ENCODE results near the gene MAD1L1. TPM values are rescaled to one million over a fixed set of nuclear protein-coding genes. Genes with fewer than 3 reads are reported as not detected.

MAD1L1 gene
- total RNA-seq, 2 donors from 2014 or later, result 46.7 to 66.0 TPM

GRCh38 chr7:2016021-2016631 lies 216.6 kb downstream of the MAD1L1 start:
- Mint-ChIP-seq H3K4me1 (peaks cover 4% of the 10 kb centered on the region), H3K27me3 (no peaks in the 10 kb centered on the region), H3K27ac (no peak overlapping the region), H3K9me3 (no peaks in the 10 kb centered on the region), H3K4me3 (no peak overlapping the region), H3K36me3 (ENCODE audit: low read depth) (peaks cover 8% of the 10 kb centered on the region)
- ATAC-seq (replicated peaks), result no peak

- ATAC-seq (replicated peaks), result no peak
- H3K4me3 Mint-ChIP-seq, result no peak overlapping the region
These were observed 217.4 kb downstream of the MAD1L1 start for GRCh38 chr7:2015251-2015871.

GRCh38 chr7:2014391-2015241 lies 218.1 kb downstream of the MAD1L1 start:
- Mint-ChIP-seq H3K4me1 (no peaks in the 10 kb centered on the region), H3K27ac (no peak overlapping the region), H3K4me3 (no peak overlapping the region), H3K9me3 (no peaks in the 10 kb centered on the region), H3K36me3 (ENCODE audit: low read depth) (peaks cover 8% of the 10 kb centered on the region), H3K27me3 (no peaks in the 10 kb centered on the region)
- no peak for ATAC-seq (replicated peaks)

More at GRCh38 chr7:2015251-2015871, 217.4 kb downstream of the MAD1L1 start:
- Mint-ChIP-seq H3K4me1 (no peaks in the 10 kb centered on the region), H3K27me3 (no peaks in the 10 kb centered on the region), H3K27ac (no peak overlapping the region), H3K9me3 (no peaks in the 10 kb centered on the region), H3K36me3 (ENCODE audit: low read depth) (peaks cover 8% of the 10 kb centered on the region)

GRCh38 chr7:2013381-2014311 lies 219.1 kb downstream of the MAD1L1 start:
- no peak for ATAC-seq (replicated peaks)

GRCh38 chr7:2012981-2013380 lies 219.8 kb downstream of the MAD1L1 start:
- Mint-ChIP-seq H3K4me3 (no peak overlapping the region), H3K9me3 (no peaks in the 10 kb centered on the region), H3K4me1 (no peaks in the 10 kb centered on the region), H3K36me3 (ENCODE audit: low read depth) (peaks cover 8% of the 10 kb centered on the region), H3K27me3 (no peaks in the 10 kb centered on the region), H3K27ac (no peak overlapping the region)
- no peak for ATAC-seq (replicated peaks)

More at GRCh38 chr7:2013381-2014311, 219.1 kb downstream of the MAD1L1 start:
- no peaks in the 10 kb centered on the region for H3K9me3 Mint-ChIP-seq
- H3K27ac Mint-ChIP-seq, result no peak overlapping the region
- H3K4me3 Mint-ChIP-seq, result no peak overlapping the region
- no peaks in the 10 kb centered on the region for H3K4me1 Mint-ChIP-seq
- peaks cover 8% of the 10 kb centered on the region for H3K36me3 Mint-ChIP-seq (ENCODE audit: low read depth)
- H3K27me3 Mint-ChIP-seq, result no peaks in the 10 kb centered on the region

- peaks cover 8% of the 10 kb centered on the region for H3K36me3 Mint-ChIP-seq (ENCODE audit: low read depth)
- no peak for ATAC-seq (replicated peaks)
- no peaks in the 10 kb centered on the region for H3K27me3 Mint-ChIP-seq
- H3K27ac Mint-ChIP-seq, result no peak overlapping the region
- no peaks in the 10 kb centered on the region for H3K9me3 Mint-ChIP-seq
- H3K4me3 Mint-ChIP-seq, result no peak overlapping the region
- no peaks in the 10 kb centered on the region for H3K4me1 Mint-ChIP-seq
These were observed 220.5 kb downstream of the MAD1L1 start for GRCh38 chr7:2012044-2012900.

GRCh38 chr7:2011266-2012043 lies 221.3 kb downstream of the MAD1L1 start:
- Mint-ChIP-seq H3K36me3 (ENCODE audit: low read depth) (peaks cover 8% of the 10 kb centered on the region), H3K4me3 (no peak overlapping the region), H3K27me3 (no peaks in the 10 kb centered on the region), H3K4me1 (no peaks in the 10 kb centered on the region), H3K27ac (no peak overlapping the region), H3K9me3 (no peaks in the 10 kb centered on the region)
- ATAC-seq (replicated peaks), result no peak

- Mint-ChIP-seq H3K4me3 (no peak overlapping the region), H3K9me3 (no peaks in the 10 kb centered on the region), H3K27ac (no peak overlapping the region), H3K36me3 (ENCODE audit: low read depth) (peaks cover 8% of the 10 kb centered on the region), H3K27me3 (no peaks in the 10 kb centered on the region), H3K4me1 (peaks cover 5% of the 10 kb centered on the region)
- ATAC-seq (replicated peaks), result no peak
These were observed 222.0 kb downstream of the MAD1L1 start for GRCh38 chr7:2010551-2011265.

- no peak overlapping the region for H3K4me3 Mint-ChIP-seq
- H3K27me3 Mint-ChIP-seq, result no peaks in the 10 kb centered on the region
These were observed 222.6 kb downstream of the MAD1L1 start for GRCh38 chr7:2010101-2010500.

GRCh38 chr7:2009541-2010001 lies 223.2 kb downstream of the MAD1L1 start:
- no peaks in the 10 kb centered on the region for H3K9me3 Mint-ChIP-seq
- no peaks in the 10 kb centered on the region for H3K27me3 Mint-ChIP-seq
- H3K4me1 Mint-ChIP-seq, result peaks cover 7% of the 10 kb centered on the region
- H3K36me3 Mint-ChIP-seq (ENCODE audit: low read depth), result peaks cover 8% of the 10 kb centered on the region
- H3K27ac Mint-ChIP-seq, result no peak overlapping the region
- ATAC-seq (replicated peaks), result no peak
- H3K4me3 Mint-ChIP-seq, result no peak overlapping the region

More at GRCh38 chr7:2010101-2010500, 222.6 kb downstream of the MAD1L1 start:
- Mint-ChIP-seq H3K27ac (no peak overlapping the region), H3K9me3 (no peaks in the 10 kb centered on the region), H3K36me3 (ENCODE audit: low read depth) (peaks cover 8% of the 10 kb centered on the region), H3K4me1 (peaks cover 7% of the 10 kb centered on the region)
- no peak for ATAC-seq (replicated peaks)

- H3K4me1 Mint-ChIP-seq, result peaks cover 7% of the 10 kb centered on the region
- H3K27me3 Mint-ChIP-seq, result no peaks in the 10 kb centered on the region
- H3K9me3 Mint-ChIP-seq, result no peaks in the 10 kb centered on the region
- H3K36me3 Mint-ChIP-seq (ENCODE audit: low read depth), result peaks cover 8% of the 10 kb centered on the region
- no peak overlapping the region for H3K4me3 Mint-ChIP-seq
- no peak overlapping the region for H3K27ac Mint-ChIP-seq
- no peak for ATAC-seq (replicated peaks)
These were observed 223.7 kb downstream of the MAD1L1 start for GRCh38 chr7:2008936-2009540.

All from activated T-helper 17 cell treated with anti-CD3 and anti-CD28 coated beads, Interleukin-2, amount 50 U/mL, for 72 hours (primary cell).